Measurements from ENCODE around the gene LDLRAD3. TPM values are rescaled to one million over a fixed set of nuclear protein-coding genes. Genes with fewer than 3 reads are reported as not detected.

Gene LDLRAD3
- total RNA-seq, 1 donor from 2014 or later: 21.6 TPM

GRCh38 chr11:36193290-36193619, 249.4 kb downstream of the LDLRAD3 start:
- Histone ChIP-seq H3K27ac (no peak overlapping the region), H3K4me1 (no peaks in the 10 kb centered on the region), H3K36me3 (no peaks in the 10 kb centered on the region), H3K9me3 (no peaks in the 10 kb centered on the region), H3K4me3 (no peak overlapping the region), H3K27me3 (no peaks in the 10 kb centered on the region)
- DNase-seq (ENCODE audit: low spot score in 2 of 2): no peak
- intact Hi-C loops (cut with DNase I): no loop called here
- TF ChIP-seq CTCF (IDR thresholded peaks at IDR 0.05): no peak

GRCh38 chr11:36193721-36194120, 249.9 kb downstream of the LDLRAD3 start:
- Histone ChIP-seq H3K36me3 (no peaks in the 10 kb centered on the region), H3K9me3 (no peaks in the 10 kb centered on the region), H3K27ac (no peak overlapping the region), H3K4me1 (no peaks in the 10 kb centered on the region), H3K27me3 (no peaks in the 10 kb centered on the region), H3K4me3 (no peak overlapping the region)
- intact Hi-C loops (cut with DNase I): no loop called here
- no peak for DNase-seq (ENCODE audit: low spot score in 2 of 2)
- TF ChIP-seq CTCF (IDR thresholded peaks at IDR 0.05): no peak

- Histone ChIP-seq H3K9me3 (no peaks in the 10 kb centered on the region), H3K27me3 (no peaks in the 10 kb centered on the region), H3K36me3 (no peaks in the 10 kb centered on the region), H3K4me3 (no peak overlapping the region), H3K27ac (no peak overlapping the region), H3K4me1 (no peaks in the 10 kb centered on the region)
- no peak for TF ChIP-seq CTCF (IDR thresholded peaks at IDR 0.05)
- intact Hi-C loops (cut with DNase I): no loop called here
- DNase-seq (ENCODE audit: low spot score in 2 of 2): no peak
Observed at GRCh38 chr11:36195496-36196354, 251.9 kb downstream of the LDLRAD3 start.

GRCh38 chr11:36196411-36196998, 252.6 kb downstream of the LDLRAD3 start:
- Histone ChIP-seq H3K9me3 (no peaks in the 10 kb centered on the region), H3K4me3 (no peak overlapping the region), H3K27me3 (no peaks in the 10 kb centered on the region), H3K27ac (no peak overlapping the region), H3K36me3 (no peaks in the 10 kb centered on the region), H3K4me1 (no peaks in the 10 kb centered on the region)
- TF ChIP-seq CTCF (IDR thresholded peaks at IDR 0.05): no peak
- intact Hi-C loops (cut with DNase I): no loop called here
- no peak for DNase-seq (ENCODE audit: low spot score in 2 of 2)

- H3K36me3 ChIP-seq: no peaks in the 10 kb centered on the region
- no peak overlapping the region for H3K27ac ChIP-seq
- H3K4me1 ChIP-seq: no peaks in the 10 kb centered on the region
- H3K27me3 ChIP-seq: no peaks in the 10 kb centered on the region
- no peaks in the 10 kb centered on the region for H3K9me3 ChIP-seq
- no peak overlapping the region for H3K4me3 ChIP-seq
- TF ChIP-seq CTCF (IDR thresholded peaks at IDR 0.05): no peak
- intact Hi-C loops (cut with DNase I): no loop called here
- no peak for DNase-seq (ENCODE audit: low spot score in 2 of 2)
Observed at GRCh38 chr11:36201411-36201810, 257.5 kb downstream of the LDLRAD3 start.
